Calu3 (cell line): Measurements from ENCODE around the gene ATR. TPM values are rescaled to one million over a fixed set of nuclear protein-coding genes. Genes with fewer than 3 reads are reported as not detected.
"Not testable (repeated sequence)": the region's sequence is repeated elsewhere in the genome, so short reads cannot be mapped to it uniquely, and the experiment has no call there.

Experiments
- BruUV-seq: library from RNA; stranded (reverse); fragments of 400-500 nt; replicated peaks from 2 replicates; lab custom pipeline; 2021; lab: Mats Ljungman, UMichigan
- CTCF ChIA-PET: fragments of 300-600 bp; sonication (Branson Sonifier 250); formaldehyde crosslinking; loops from one replicate; lab custom pipeline; 2022; ENCODE audit warnings: antibody characterized with exemption; lab: Charles Lee
- DNase-seq: peaks from one replicate; pipeline ENCODE4 v3.0.0; 2022
- H3K27ac Mint-ChIP-seq: one replicate; pipeline ENCODE4 v1.8.0; 2022; ENCODE audit warnings: mixed read lengths; ENCODE audit not compliant: unreplicated experiment
- H3K27me3 Mint-ChIP-seq: one replicate; pipeline ENCODE4 v1.8.0; 2022; ENCODE audit warnings: mixed read lengths; ENCODE audit not compliant: unreplicated experiment
- H3K36me3 Mint-ChIP-seq: one replicate; pipeline ENCODE4 v1.8.0; 2022; ENCODE audit warnings: mild to moderate bottlenecking, moderate library complexity, mixed read lengths; ENCODE audit not compliant: insufficient read depth, unreplicated experiment
- H3K4me1 Mint-ChIP-seq: one replicate; pipeline ENCODE4 v1.8.0; 2022; ENCODE audit warnings: mild to moderate bottlenecking, low read depth, mixed read lengths; ENCODE audit not compliant: unreplicated experiment
- H3K4me3 Mint-ChIP-seq: one replicate; pipeline ENCODE4 v1.8.0; 2022; ENCODE audit warnings: mild to moderate bottlenecking, low read depth, moderate library complexity, mixed read lengths; ENCODE audit not compliant: unreplicated experiment
- H3K9me3 Mint-ChIP-seq: one replicate; pipeline ENCODE4 v1.8.0; 2022; ENCODE audit warnings: low read depth, mixed read lengths; ENCODE audit not compliant: unreplicated experiment
- CTCF ChIP-seq: fragments of 200-600 bp; IDR thresholded peaks from one replicate; pipeline ENCODE4 v1.8.0; 2022; ENCODE audit warnings: antibody characterized with exemption; ENCODE audit not compliant: unreplicated experiment
- intact Hi-C: fragments of 100-400 bp; cut with micrococcal nuclease; formaldehyde crosslinking; loops from one replicate; pipeline ENCODE4 v1.10.0; 2022; ENCODE audit not compliant: unreplicated experiment
- total RNA-seq: library from RNA; stranded (reverse); gene quantifications from 2 replicates; pipeline ENCODE4 v1.2.3, GENCODE V29; 2022

Gene ATR
- total RNA-seq, 1 experiment from 2014 or later, result 70.5 TPM

- CTCF ChIA-PET, result no interaction called here
- BruUV-seq, result TSS peak; percentile 83
- peaks cover 28% of the 10 kb centered on the region for H3K36me3 Mint-ChIP-seq
- peak within 1 kb of the TSS; percentile 81 for H3K4me3 Mint-ChIP-seq
- H3K27ac Mint-ChIP-seq, result peak within 1 kb of the TSS; percentile 87
- TF ChIP-seq CTCF, result no peak
- no peaks in the 10 kb centered on the region for H3K9me3 Mint-ChIP-seq
- peak; percentile 100 for DNase-seq
- peaks cover 15% of the 10 kb centered on the region for H3K4me1 Mint-ChIP-seq
- no peaks in the 10 kb centered on the region for H3K27me3 Mint-ChIP-seq
- intact Hi-C loops, result loop anchor here (1.0 kb wide), 1 partner anchor 9 kb away; no protein-coding TSS in a partner anchor
These were observed 130.4 kb downstream of the ATR start, which contains the start of gene XRN1 for GRCh38 chr3:142447852-142448823. Gene XRN1, minus strand, starts transcription at chr3:142448037. Its CDS starts 93 bp downstream, at chr3:142447944.

GRCh38 chr3:142447301-142447851 lies 131.2 kb downstream of the ATR start:
- TF ChIP-seq CTCF, result no peak
- CTCF ChIA-PET, result no interaction called here
- peak; percentile 56 for DNase-seq
- Mint-ChIP-seq H3K4me1 (peaks cover 15% of the 10 kb centered on the region), H3K27ac (peak overlapping the region; percentile 87), H3K4me3 (peak overlapping the region; percentile 81), H3K36me3 (peaks cover 28% of the 10 kb centered on the region), H3K9me3 (no peaks in the 10 kb centered on the region), H3K27me3 (no peaks in the 10 kb centered on the region)
- intact Hi-C loops, result no loop called here
- BruUV-seq, result no TSS peak

- TF ChIP-seq CTCF, result no peak
- intact Hi-C loops, result loop anchor here (1.0 kb wide), 1 partner anchor 45 kb away; no protein-coding TSS in a partner anchor
- no TSS peak for BruUV-seq
- H3K9me3 Mint-ChIP-seq, result no peaks in the 10 kb centered on the region
- H3K4me1 Mint-ChIP-seq, result peaks cover 20% of the 10 kb centered on the region
- H3K27ac Mint-ChIP-seq, result peak overlapping the region; percentile 87
- no peak for DNase-seq
- H3K27me3 Mint-ChIP-seq, result no peaks in the 10 kb centered on the region
- CTCF ChIA-PET, result interaction anchor here (0.5 to 0.6 kb wide), 2 partner anchors 34 to 47 kb away, joined by 3 to 5 read pairs; no protein-coding TSS in a partner anchor
- peak overlapping the region; percentile 81 for H3K4me3 Mint-ChIP-seq
- H3K36me3 Mint-ChIP-seq, result peaks cover 22% of the 10 kb centered on the region
These were observed 132.7 kb downstream of the ATR start for GRCh38 chr3:142445816-142446254.

GRCh38 chr3:142444343-142444742 lies 134.2 kb downstream of the ATR start:
- Mint-ChIP-seq H3K9me3 (no peaks in the 10 kb centered on the region), H3K4me1 (peaks cover 34% of the 10 kb centered on the region), H3K27ac (no peak overlapping the region), H3K27me3 (no peaks in the 10 kb centered on the region), H3K36me3 (peaks cover 27% of the 10 kb centered on the region), H3K4me3 (no peak overlapping the region)
- BruUV-seq, result no TSS peak
- intact Hi-C loops, result no loop called here
- no peak for TF ChIP-seq CTCF
- CTCF ChIA-PET, result no interaction called here
- DNase-seq, result no peak

GRCh38 chr3:142443060-142443459 lies 135.5 kb downstream of the ATR start:
- not testable (repeated sequence) for H3K4me3 Mint-ChIP-seq

GRCh38 chr3:142439499-142440220 lies 138.9 kb downstream of the ATR start:
- CTCF ChIA-PET, result interaction anchor here (0.7 kb wide), 1 partner anchor 298 kb away, joined by 3 read pairs; no protein-coding TSS in a partner anchor
- not testable (repeated sequence) for H3K9me3 Mint-ChIP-seq, H3K27me3 Mint-ChIP-seq, BruUV-seq
- H3K36me3 Mint-ChIP-seq, result peaks cover 12% of the 10 kb centered on the region
- intact Hi-C loops, result loop anchor here (1.0 kb wide), 1 partner anchor 9 kb away; the partner anchor contains the start of gene XRN1
- H3K27ac Mint-ChIP-seq, result peak overlapping the region; percentile 81
- H3K4me1 Mint-ChIP-seq, result peaks cover 37% of the 10 kb centered on the region
- H3K4me3 Mint-ChIP-seq, result peak overlapping the region; percentile 47
- peak; percentile 66 for DNase-seq

More at GRCh38 chr3:142443060-142443459, 135.5 kb downstream of the ATR start:
- H3K27ac Mint-ChIP-seq, H3K9me3 Mint-ChIP-seq, intact Hi-C loops, BruUV-seq, DNase-seq, H3K27me3 Mint-ChIP-seq, CTCF ChIA-PET: not testable (repeated sequence)
- H3K4me1 Mint-ChIP-seq, result peaks cover 42% of the 10 kb centered on the region
- H3K36me3 Mint-ChIP-seq, result peaks cover 22% of the 10 kb centered on the region
